Hepatocyte (in vitro differentiated cells): ENCODE data around the gene SLC25A48. TPM values are rescaled to one million over a fixed set of nuclear protein-coding genes. Genes with fewer than 3 reads are reported as not detected.
"Not testable (repeated sequence)": the region's sequence is repeated elsewhere in the genome, so short reads cannot be mapped to it uniquely, and the experiment has no call there.

Source experiments
- DNase-seq: peaks from one replicate; pipeline ENCODE4 v3.0.0-alpha.2; 2016; ENCODE audit warnings: low spot score
- H2AFZ ChIP-seq: fragments of 200-600 bp; sonication (generic); 2 replicates; pipeline ENCODE4 v1.6.0; 2016; ENCODE audit warnings: antibody characterized with exemption, mild to moderate bottlenecking
- H3K27ac ChIP-seq: fragments of 200-600 bp; sonication (generic); 2 replicates; pipeline ENCODE4 v1.5.1; 2016; ENCODE audit warnings: mild to moderate bottlenecking
- H3K27me3 ChIP-seq: fragments of 200-600 bp; sonication (generic); 2 replicates; pipeline ENCODE4 v1.6.1; 2016
- H3K36me3 ChIP-seq: fragments of 200-600 bp; sonication (generic); replicated peaks from 2 replicates; pipeline ENCODE4 v1.5.1; 2016; ENCODE audit warnings: low read depth; ENCODE audit not compliant: insufficient read depth
- H3K4me1 ChIP-seq: fragments of 200-600 bp; sonication (generic); 2 replicates; pipeline ENCODE4 v1.5.1; 2016; ENCODE audit warnings: mild to moderate bottlenecking, moderate library complexity; ENCODE audit not compliant: insufficient read depth
- H3K4me2 ChIP-seq: fragments of 200-600 bp; sonication (generic); 2 replicates; pipeline ENCODE4 v1.6.0; 2016
- H3K4me3 ChIP-seq: fragments of 200-600 bp; sonication (generic); 2 replicates; pipeline ENCODE4 v1.5.1; 2016; ENCODE audit warnings: mild to moderate bottlenecking
- H3K79me2 ChIP-seq: fragments of 200-600 bp; sonication (generic); 2 replicates; pipeline ENCODE4 v1.6.0; 2017; ENCODE audit warnings: mild to moderate bottlenecking
- H3K9me2 ChIP-seq: fragments of 200-600 bp; sonication (generic); replicated peaks from 2 replicates; pipeline ENCODE4 v1.6.0; 2017; ENCODE audit warnings: mild to moderate bottlenecking; ENCODE audit not compliant: insufficient read depth
- H3K9me3 ChIP-seq: fragments of 200-600 bp; sonication (generic); 2 replicates; pipeline ENCODE4 v1.5.1; 2016; ENCODE audit warnings: low read depth, mild to moderate bottlenecking
- H4K20me1 ChIP-seq: fragments of 200-600 bp; sonication (generic); 2 replicates; pipeline ENCODE4 v1.6.0; 2016; ENCODE audit warnings: mild to moderate bottlenecking; ENCODE audit not compliant: insufficient read depth, poor library complexity, severe bottlenecking
- CTCF ChIP-seq: fragments of 200-600 bp; sonication (generic); IDR thresholded peaks from 2 replicates; pipeline ENCODE4 v1.5.1; 2016; ENCODE audit warnings: antibody characterized with exemption, mild to moderate bottlenecking; ENCODE audit not compliant: poor library complexity
- EZH2 ChIP-seq: fragments of 200-600 bp; sonication (generic); IDR thresholded peaks from 2 replicates; pipeline ENCODE4 v1.6.1; 2016; ENCODE audit warnings: antibody characterized with exemption, mild to moderate bottlenecking, borderline replicate concordance
- EZH2phosphoT487 ChIP-seq: fragments of 200-600 bp; sonication (generic); IDR thresholded peaks from one replicate; pipeline ENCODE4 v1.6.1; 2018; ENCODE audit warnings: antibody characterized with exemption, mild to moderate bottlenecking, low read depth, moderate library complexity; ENCODE audit not compliant: unreplicated experiment, severe bottlenecking
- WGBS: methylation state at CpG from one replicate; pipeline ENCODE4 v1.1.6; 2016; ENCODE audit warnings: low lambda C conversion rate; ENCODE audit errors: missing lambda C conversion rate; 5-methylcytosine and 5-hydroxymethylcytosine counted together
- polyA plus RNA-seq: library from polyadenylated mRNA; unstranded; fragments of >200 nt; fragmentation: Nextera tagmentation; extraction: Ambion mirVana; gene quantifications from 2 replicates; pipeline ENCODE4 v1.2.1, GENCODE V29; 2016
- total RNA-seq: library from RNA; depleted of rRNA; stranded (reverse); fragments of >200 nt; gene quantifications from 2 replicates; pipeline ENCODE4 v1.2.3, GENCODE V29; 2014

The SLC25A48 gene
- total and polyA plus RNA-seq, 2 experiments from 2014 or later = 0.79 to 1.0 TPM

- H3K4me2 ChIP-seq = peak overlapping the region; percentile 100
- H2AFZ ChIP-seq = no peak overlapping the region
- no peak overlapping the region for H3K27ac ChIP-seq
- H3K27me3 ChIP-seq = peaks cover 58% of the 10 kb centered on the region
- H3K79me2 ChIP-seq = no peaks in the 10 kb centered on the region
- no peaks in the 10 kb centered on the region for H3K4me1 ChIP-seq
- WGBS = 72% methylated on average over 7 of the region's 7 CpGs
- H4K20me1 ChIP-seq = no peaks in the 10 kb centered on the region
- no peaks in the 10 kb centered on the region for H3K9me3 ChIP-seq
- TF ChIP-seq CTCF (no peak), EZH2phosphoT487 (no peak), EZH2 (no peak)
- no peaks in the 10 kb centered on the region for H3K9me2 ChIP-seq
- DNase-seq = no peak
- no peaks in the 10 kb centered on the region for H3K36me3 ChIP-seq
- no peak overlapping the region for H3K4me3 ChIP-seq
Measured at GRCh38 chr5:135835766-135836165, 1.3 kb downstream of the SLC25A48 start.

- peaks cover 45% of the 10 kb centered on the region for H3K27me3 ChIP-seq
- H4K20me1 ChIP-seq, H3K4me1 ChIP-seq, H3K9me3 ChIP-seq, H3K36me3 ChIP-seq, H3K4me3 ChIP-seq, H3K4me2 ChIP-seq, H3K79me2 ChIP-seq, DNase-seq, H3K9me2 ChIP-seq, H3K27ac ChIP-seq, H2AFZ ChIP-seq: not testable (repeated sequence)
Measured at GRCh38 chr5:135838395-135838794, 3.9 kb downstream of the SLC25A48 start.

- H3K27me3 ChIP-seq = peaks cover 36% of the 10 kb centered on the region
- H3K4me1 ChIP-seq = no peaks in the 10 kb centered on the region
- no peaks in the 10 kb centered on the region for H3K9me2 ChIP-seq
- no peak overlapping the region for H3K4me3 ChIP-seq
- H4K20me1 ChIP-seq = no peaks in the 10 kb centered on the region
- 79% methylated on average over 4 of the region's 4 CpGs for WGBS
- DNase-seq = no peak
- no peaks in the 10 kb centered on the region for H3K79me2 ChIP-seq
- H3K27ac ChIP-seq = no peak overlapping the region
- H2AFZ ChIP-seq = no peak overlapping the region
- no peak overlapping the region for H3K4me2 ChIP-seq
- TF ChIP-seq EZH2phosphoT487 (no peak), EZH2 (no peak), CTCF (no peak)
- H3K36me3 ChIP-seq = no peaks in the 10 kb centered on the region
- H3K9me3 ChIP-seq = no peaks in the 10 kb centered on the region
Measured at GRCh38 chr5:135839566-135839965, 5.1 kb downstream of the SLC25A48 start.

- 64% methylated on average over 4 of the region's 4 CpGs for WGBS
- Histone ChIP-seq H2AFZ (no peak overlapping the region), H3K9me3 (no peaks in the 10 kb centered on the region)
Measured at GRCh38 chr5:135840959-135841358, 6.5 kb downstream of the SLC25A48 start.

More at GRCh38 chr5:135840959-135841358, 6.5 kb downstream of the SLC25A48 start:
- H3K4me2 ChIP-seq = no peak overlapping the region
- H3K27ac ChIP-seq = no peak overlapping the region
- TF ChIP-seq EZH2 (no peak), CTCF (no peak), EZH2phosphoT487 (no peak)
- no peaks in the 10 kb centered on the region for H3K4me1 ChIP-seq
- H3K9me2 ChIP-seq = no peaks in the 10 kb centered on the region
- H3K4me3 ChIP-seq = no peak overlapping the region
- H3K79me2 ChIP-seq = no peaks in the 10 kb centered on the region
- peaks cover 29% of the 10 kb centered on the region for H3K27me3 ChIP-seq
- no peaks in the 10 kb centered on the region for H4K20me1 ChIP-seq
- DNase-seq = no peak
- H3K36me3 ChIP-seq = no peaks in the 10 kb centered on the region
